GM12801 (cell line): ENCODE results near the gene RNF181.

Source experiments
- TF ChIP-seq, protein P1 (sequence below): IDR thresholded peaks from one replicate; pipeline ENCODE4 v1.5.1; 2011; ENCODE audit warnings: control low read depth; ENCODE audit not compliant: insufficient read length; ENCODE audit errors: extremely low read depth

Gene RNF181, protein sequence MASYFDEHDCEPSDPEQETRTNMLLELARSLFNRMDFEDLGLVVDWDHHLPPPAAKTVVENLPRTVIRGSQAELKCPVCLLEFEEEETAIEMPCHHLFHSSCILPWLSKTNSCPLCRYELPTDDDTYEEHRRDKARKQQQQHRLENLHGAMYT

DNA sequence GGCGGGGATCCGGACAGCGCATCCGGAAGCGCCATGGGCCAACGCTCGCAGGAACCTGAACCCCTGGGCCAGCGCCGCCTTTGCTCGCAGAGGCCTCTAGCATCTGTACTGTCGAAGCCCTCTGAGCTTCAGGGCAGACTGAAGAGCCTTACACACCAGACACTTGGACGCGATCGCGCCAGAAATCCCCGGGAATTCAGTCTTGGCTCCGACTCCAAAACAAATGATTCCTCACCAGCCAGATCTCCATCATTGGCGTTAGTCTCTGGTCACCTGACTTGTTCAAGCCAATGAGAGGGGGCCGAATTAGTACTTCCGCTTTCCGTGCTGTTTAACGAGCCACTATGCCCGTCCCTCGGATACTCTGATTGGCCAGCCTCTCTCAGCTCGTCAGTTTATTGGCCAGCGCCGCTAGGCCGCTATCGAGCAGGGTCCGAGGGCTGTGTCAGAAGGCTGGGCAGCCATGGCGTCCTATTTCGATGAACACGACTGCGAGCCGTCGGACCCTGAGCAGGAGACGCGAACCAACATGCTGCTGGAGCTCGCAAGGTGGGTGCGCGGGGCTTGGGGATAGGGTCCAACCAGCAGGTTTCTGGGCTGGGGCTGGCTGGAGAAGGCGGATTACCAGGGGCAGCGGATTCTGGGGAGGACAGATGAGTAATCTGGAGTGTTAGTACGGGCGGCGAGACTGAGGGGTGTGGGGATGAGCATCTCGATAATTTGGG, at the start of gene RNF181:
Gene RNF181, plus strand, starts transcription at position 445 of the 725 bp plus-strand sequence. Its CDS starts 19 bp downstream, at position 464.
- TF ChIP-seq, protein P1, sequence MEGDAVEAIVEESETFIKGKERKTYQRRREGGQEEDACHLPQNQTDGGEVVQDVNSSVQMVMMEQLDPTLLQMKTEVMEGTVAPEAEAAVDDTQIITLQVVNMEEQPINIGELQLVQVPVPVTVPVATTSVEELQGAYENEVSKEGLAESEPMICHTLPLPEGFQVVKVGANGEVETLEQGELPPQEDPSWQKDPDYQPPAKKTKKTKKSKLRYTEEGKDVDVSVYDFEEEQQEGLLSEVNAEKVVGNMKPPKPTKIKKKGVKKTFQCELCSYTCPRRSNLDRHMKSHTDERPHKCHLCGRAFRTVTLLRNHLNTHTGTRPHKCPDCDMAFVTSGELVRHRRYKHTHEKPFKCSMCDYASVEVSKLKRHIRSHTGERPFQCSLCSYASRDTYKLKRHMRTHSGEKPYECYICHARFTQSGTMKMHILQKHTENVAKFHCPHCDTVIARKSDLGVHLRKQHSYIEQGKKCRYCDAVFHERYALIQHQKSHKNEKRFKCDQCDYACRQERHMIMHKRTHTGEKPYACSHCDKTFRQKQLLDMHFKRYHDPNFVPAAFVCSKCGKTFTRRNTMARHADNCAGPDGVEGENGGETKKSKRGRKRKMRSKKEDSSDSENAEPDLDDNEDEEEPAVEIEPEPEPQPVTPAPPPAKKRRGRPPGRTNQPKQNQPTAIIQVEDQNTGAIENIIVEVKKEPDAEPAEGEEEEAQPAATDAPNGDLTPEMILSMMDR = no peak

DNA sequence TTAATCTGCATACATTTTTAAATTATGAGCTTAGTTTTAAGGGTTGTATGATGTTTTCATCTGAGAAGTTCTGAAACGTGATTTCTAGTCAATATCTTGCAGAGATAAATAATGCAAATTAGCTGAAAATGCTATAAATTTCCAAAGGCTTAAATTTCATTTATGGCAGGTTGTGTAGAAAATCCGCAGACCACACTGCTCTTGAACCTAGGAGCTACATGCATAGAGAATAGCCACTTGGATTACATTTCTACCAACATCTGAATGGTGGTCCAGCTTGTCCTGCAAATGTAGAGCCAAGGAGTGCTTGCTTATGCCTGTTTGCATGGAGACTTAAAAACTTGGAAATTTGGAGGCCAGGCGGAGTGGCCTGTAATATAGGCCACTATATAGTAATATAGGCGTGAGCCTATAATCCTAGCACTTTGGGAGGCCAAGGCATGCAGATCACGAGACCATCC, 49.7 kb upstream of the RNF181 start:
- TF ChIP-seq, protein P1 = no peak

DNA sequence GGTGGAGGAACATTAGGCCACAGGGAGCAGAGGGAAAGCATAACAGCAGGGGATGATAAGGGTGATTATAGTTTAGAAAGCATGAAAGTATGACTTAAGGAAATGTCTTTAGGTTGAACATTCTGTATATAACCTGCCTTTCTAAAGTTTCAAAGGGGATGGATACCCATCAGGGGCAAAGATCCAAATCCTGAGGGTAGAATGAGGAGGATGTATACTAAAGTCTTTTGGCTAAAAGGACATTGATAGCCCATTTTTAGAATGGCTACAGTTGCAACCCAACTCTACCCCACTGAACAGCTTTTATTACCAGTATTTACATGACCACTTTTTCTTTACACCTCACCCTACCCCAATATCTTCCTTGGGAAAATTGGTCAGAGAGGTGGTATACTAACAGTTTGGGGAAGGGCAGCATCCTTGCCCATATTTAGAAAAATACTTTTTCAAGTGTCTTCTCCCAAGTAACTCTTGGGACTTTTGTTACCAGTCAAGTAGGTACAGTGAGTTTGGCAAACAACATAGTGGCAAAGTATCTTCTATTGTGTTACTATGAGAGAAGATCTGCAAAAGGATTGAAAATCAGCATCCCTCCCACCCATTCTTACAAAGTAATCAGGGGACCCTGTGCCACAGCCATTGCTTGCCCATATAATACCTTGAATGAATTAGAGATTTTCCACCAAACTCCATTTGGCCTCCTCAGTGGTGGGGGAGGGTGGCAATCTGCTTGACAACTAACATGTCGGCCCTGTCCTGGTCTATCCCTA, 48.3 kb upstream of the RNF181 start:
- TF ChIP-seq, protein P1 = no peak

DNA sequence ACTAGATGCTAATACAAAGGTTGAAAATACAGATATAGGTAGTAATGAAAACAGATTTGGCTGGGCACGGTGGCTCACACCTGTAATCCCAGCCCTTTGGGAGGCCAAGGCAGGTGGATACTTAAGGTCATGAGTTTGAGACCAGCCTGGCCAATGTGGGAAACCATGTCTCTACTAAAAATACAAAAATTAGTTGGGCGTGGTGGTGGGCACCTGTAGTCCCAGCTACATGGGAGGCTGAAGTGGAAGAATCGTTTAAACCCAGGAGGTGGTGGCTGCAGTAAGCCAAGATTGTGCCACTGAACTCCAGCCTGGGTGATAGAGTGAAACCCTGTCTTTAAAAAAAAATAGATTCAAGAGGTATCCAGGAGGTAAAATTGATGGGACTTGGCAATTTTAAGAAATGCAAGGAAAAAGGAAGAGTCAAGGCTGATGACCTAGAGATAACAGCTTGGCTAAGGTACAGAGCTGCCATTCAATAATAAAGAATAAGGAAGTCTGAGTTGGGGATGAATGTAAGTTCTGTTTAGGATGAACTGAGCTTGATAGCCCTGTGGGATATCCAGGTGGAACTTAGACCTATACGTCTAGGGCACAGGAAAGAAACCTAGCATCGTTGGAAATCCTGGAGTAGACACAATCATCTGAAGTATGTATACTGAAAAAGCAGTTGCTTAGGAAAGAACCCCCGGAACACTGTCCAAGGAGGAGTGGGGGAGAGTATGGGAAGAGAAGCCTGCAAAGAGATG, 47.5 kb upstream of the RNF181 start:
- TF ChIP-seq, protein P1 = no peak

DNA sequence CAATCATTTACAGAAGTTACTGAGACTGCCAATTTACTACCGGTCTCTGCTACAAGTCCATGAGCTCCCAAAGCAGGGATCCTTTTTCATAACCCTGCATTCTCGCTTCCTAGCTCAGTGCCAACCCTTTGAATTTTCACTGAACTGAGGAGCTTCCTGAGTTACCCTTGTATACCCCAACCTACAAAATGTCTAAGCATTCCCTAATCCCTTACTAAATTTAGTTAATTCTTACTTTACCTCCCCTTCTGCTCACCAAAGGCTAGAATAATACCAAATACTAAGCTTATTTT, 47.0 kb upstream of the RNF181 start:
- TF ChIP-seq, protein P1 = no peak

DNA sequence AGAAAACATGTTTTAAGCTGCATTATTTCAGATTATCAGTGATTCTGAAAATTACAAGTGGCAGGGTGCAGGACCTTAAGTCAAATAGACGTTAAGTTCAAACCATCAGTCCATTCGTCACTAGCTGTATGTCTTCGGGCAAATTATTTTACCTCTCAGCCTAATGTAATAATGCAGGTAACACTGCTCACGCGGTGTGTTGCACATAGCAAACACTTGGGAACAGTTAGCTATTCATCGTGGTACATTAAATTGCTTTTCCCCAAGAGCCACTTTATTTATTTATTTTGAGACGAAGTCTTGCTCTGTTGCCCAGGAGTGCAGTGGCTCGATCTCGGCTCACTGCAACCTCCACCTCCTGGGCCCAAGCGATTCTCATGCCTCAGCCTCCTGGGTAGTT, 46.5 kb upstream of the RNF181 start:
- TF ChIP-seq, protein P1 = no peak

DNA sequence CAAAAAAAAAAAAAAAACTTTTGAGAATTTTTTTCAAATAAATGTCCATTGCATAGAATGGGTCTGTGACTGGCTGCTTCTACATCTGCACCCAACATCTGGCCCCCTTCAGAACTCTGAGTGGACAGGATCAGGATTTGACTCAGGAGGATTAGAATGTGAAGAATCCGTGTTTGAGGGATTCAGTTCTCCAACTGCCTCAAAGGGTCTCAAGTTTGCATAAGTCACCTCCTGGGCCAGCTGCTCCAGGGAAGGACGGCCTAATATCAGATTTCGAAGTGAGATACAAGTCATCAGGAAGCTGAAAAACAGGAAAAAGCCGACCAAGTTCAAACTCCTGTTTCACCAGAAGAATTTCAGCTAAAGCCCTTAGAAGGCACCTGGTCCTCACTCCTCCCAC, 45.7 kb upstream of the RNF181 start:
- TF ChIP-seq, protein P1 = no peak
